Fibroblast of the conjunctiva (primary cell): Measurements from ENCODE around the gene TMEM150C.
"Not testable (repeated sequence)": the region's sequence is repeated elsewhere in the genome, so short reads cannot be mapped to it uniquely, and the experiment has no call there.

Source experiments
- DNase-seq: peaks from one replicate; pipeline ENCODE4 v3.0.0-alpha.2; 2010; ENCODE audit warnings: low read depth

TMEM150C gene

GRCh38 chr4:82515705-82516104 is 46.1 kb downstream of the TMEM150C start:
- peak; percentile 78 for DNase-seq

DNA sequence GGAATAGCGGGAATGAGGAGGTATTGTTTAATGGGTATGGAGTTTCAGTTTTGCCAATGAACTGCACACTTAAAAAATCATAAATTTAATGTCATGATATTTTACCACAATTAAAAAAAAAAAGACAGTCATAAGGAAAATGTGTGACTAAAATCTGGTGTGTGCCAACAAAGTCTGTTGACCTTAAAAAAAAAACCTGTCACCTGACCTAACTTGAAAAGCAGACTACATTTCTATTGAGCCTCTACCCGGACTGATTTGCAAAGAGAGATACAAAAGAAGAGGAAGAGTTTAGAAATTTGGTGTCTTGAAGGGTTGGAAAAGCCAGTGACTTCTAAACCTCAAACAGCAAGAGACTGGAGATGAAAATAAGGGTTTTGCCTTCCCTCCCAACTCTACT is 48.4 kb downstream of the TMEM150C start:
- DNase-seq = no peak

DNA sequence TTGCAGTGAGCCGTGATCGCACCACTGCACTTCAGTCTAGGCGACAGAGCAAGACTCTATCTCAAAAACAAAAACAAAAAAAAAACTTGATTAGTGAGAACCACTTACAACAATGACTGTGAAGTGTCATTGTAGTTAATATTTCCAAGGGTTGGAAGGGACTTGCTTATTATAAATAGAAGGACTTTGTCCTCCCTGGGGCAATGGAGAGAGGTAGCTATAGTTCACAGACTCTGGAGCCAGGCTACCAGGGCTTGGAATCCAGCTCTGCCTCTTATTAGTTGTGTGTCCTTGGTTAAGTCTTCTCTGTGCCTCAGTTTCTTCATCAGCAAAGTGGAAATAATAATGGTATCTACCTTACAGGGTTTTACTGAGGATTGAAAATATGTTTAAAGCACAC is 51.6 kb downstream of the TMEM150C start:
- DNase-seq = no peak

GRCh38 chr4:82508806-82509428 is 52.9 kb downstream of the TMEM150C start:
- no peak for DNase-seq

GRCh38 chr4:82508011-82508410 is 53.8 kb downstream of the TMEM150C start:
- no peak for DNase-seq

DNA sequence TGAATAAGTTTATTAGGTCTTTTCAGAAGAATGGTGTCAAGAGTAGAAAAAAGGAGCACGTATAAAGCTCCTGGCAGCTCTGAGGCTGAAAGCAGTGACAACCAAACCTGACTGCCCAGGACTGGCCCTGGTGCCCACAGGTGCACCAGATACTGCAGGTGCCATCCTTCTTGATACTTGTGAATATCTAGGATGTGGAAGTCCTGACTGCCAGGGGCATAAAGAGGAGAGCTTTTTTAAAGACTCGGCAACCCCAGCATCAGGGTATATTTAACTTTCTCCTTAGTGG is 60.7 kb downstream of the TMEM150C start:
- no peak for DNase-seq

GRCh38 chr4:82500435-82501153 is 61.2 kb downstream of the TMEM150C start:
- no peak for DNase-seq

DNA sequence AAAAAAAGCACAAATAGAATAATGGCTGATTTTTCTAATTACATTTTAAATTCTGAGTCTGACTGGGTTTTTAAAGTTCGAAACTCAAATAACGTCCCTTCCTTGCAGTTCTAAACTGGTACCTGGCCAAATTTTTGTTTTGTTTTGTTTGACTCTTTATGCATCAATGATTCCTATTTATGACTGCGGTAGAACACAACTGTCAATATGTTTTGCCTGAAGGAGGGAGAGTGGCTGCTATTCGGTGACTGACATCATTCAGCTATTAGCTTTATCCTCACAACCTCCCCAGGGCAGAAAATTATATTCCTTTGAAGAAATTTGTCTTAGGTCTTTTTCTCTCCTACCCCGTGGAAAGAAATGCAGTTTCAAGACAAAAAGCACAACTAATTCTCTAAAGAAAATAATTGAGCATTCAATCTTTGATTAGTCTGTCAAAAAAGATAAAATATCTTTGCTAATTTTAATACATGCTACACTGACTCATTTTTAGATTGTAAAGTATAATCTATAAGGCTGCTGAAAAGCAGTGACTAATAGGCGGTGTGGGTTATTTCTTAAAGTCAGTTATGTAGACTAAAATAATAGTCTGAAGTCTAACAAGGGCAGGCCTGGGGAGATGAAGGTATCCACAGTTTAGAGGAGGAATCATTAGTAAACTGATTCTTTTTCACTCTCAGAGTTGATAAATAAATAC is 61.9 kb downstream of the TMEM150C start:
- DNase-seq = no peak

DNA sequence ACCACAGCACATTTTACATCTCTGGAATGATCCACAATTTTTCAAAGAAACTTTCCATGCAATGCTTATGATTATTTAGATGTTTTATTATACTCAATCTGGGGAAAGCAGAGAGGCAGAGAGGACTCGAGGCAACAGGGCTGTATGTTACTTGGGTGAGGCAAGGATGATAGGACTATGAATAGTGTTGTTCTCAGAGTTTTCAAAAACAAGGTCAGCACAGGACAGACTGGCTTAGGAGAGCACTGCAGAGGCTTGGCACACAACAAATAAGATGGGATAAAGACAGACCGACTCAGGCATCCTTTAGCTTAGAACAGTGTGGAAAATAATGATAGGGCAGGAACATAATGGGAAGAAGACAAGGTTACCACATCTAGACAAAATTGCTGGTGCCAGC is 65.4 kb downstream of the TMEM150C start:
- no peak for DNase-seq

- DNase-seq = no peak
These were observed 66.1 kb downstream of the TMEM150C start for GRCh38 chr4:82495666-82496065.

- DNase-seq = no peak
These were observed 67.9 kb downstream of the TMEM150C start for GRCh38 chr4:82493721-82494425.

DNA sequence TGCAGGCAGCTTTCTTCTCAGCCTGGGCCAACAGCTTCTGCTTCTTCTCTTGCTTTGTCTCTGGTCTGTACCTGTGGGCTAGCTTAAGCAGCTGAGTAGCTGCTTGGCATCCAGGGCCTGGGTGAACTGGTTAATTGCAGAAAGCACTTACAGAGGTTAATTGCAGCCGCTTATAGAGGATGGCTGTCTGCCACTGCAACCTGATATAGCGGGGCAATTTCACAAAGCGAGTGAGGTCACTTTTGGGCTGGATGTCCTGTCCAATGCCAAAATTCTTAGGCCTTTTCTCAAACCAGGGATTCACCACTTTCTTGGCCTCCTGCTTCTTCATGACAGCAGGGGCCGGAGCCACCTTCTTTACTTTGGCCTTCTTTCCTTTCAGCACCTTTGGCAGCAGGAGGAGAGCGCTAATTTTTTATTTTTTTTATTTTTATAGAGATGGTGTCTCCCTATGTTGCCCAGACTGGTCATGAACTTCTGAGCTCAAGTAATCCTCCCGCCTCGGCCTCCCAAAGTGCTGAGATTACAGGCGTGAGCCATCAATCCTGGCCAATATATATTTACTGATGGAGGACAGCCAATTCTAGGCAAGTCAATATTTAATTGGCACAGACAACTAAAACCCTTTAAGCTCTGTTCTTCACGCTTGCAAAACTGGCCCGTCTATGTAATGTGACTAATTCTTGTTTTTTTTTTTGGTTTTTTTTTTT is 70.4 kb downstream of the TMEM150C start:
- no peak for DNase-seq

DNA sequence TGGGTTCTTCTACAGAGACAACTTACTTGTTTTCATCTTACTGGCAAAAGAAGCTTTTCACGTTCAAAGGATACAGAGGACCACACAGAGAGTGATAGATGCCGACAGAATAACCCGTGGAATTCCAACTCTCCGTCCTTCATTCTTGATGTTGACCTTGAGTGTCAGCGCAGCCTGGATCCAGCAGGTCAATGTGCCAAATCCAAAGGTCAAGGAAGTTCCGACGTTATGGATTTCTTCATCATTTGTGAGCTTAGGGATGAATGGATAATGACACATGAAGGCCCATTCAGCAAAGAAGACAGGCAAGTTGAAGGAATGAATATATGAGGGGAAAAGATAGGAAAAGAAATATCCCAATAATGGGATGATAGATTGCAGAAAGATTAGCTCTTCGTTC is 71.8 kb downstream of the TMEM150C start:
- DNase-seq = no peak

GRCh38 chr4:82489076-82489475 is 72.7 kb downstream of the TMEM150C start:
- DNase-seq = no peak

- DNase-seq = no peak
These were observed 76.6 kb downstream of the TMEM150C start for GRCh38 chr4:82484996-82485783.

DNA sequence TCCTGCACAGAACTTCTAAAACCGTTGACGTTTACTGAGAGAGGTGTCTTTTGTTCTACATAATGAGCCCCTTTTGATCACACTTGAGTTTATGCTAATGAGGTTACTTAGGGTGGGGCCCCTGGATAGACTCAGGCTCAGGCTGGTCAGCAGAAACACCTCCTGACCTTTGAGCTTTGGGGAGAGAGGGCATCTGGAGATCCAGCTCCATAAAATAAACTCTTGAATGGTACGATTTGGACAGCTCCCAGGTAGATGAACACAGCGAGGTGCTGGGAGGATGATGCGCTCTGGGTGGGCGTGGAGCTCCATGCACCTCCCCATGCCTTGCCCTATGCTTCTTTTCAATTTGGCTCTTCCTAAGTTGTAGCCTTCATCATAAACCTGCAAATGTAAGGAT is 79.4 kb downstream of the TMEM150C start:
- DNase-seq = no peak

DNA sequence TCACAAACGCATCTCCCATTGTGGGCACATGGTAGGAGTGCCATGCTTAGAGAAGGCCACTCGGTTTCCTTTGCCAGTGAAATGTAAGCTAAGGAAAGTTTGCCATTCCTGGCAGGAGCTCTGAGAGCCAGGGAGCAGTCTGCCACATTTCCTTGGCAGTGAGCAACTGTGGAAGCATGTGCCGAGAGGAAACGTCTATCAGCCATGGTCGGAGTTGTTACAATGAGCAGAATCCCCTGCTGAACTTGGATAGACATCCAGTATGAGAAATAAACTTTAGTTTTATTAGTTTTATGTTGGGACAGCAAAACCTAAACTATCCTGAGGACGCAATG is 80.3 kb downstream of the TMEM150C start:
- DNase-seq = no peak

DNA sequence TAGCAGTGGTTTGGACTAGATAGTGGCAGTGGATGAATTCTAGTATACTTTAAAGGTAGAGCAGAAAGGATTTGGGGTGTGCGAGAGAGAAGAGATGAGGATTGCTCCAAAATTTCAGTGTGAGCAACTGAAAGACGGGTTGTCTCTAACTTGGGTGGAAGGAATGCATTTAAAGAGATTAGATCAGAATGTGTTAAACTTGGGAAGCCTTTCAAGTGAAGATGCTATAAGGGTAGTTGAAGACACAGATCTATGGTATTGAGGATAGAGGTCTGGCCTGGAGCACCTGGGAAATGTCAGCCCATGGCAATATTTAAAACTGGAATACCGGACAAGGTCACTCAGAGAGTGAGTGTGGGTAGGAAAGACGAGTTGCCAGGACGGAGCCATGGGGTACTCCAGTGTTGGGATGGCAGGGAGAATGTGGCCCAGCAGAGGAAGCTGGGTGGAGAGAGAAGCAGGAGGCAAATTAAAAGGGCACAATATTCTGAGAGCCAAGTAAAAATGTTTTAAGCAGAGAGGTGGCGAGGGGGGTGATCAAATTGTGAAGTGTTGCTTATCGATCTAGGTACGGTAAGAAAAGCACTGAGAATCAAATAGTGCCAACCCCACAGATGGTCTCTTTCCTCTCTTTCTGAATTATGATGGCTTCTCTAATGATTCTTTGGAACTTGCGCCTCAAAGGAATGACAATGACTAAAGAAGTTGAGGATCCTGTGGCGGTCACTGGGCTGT is 80.8 kb downstream of the TMEM150C start:
- no peak for DNase-seq

DNA sequence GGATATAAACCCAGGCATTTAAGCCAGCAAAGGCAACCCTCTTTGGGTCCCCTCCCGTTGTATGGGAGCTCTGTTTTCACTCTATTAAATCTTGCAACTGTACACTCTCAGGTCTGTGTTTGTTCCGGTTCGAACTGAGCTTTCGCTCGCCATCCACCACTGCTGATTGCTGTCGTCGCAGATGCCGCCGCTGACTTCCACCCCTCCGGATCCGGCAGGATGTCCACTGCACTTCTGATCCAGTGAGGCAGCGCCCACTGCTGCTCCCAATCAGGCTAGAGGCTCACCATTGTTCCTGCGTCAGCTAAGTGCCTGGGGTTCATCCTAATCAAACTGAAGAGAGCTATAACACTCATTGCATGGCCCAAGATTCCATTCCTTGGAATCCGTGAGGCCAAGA is 82.2 kb downstream of the TMEM150C start:
- DNase-seq = no peak

DNA sequence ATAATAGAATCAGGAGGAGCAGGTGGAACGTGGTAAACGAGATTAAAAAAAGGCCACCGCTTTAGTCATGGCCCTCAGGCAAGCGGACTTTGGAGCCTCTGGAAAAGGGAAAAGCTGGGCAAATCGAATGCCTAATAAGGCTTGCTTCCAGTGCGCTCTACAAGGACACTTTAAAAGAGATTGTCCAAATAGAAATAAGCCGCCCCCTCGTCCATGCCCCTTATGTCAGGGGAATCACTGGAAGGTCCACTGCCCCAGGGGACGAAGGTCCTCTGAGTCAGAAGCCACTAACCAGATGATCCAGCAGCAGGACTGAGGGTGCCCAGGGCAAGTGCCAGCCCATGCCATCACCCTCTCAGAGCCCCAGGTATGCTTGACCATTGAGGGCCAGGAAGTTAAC is 84.3 kb downstream of the TMEM150C start:
- not testable (repeated sequence) for DNase-seq

GRCh38 chr4:82475931-82476330 is 85.9 kb downstream of the TMEM150C start:
- not testable (repeated sequence) for DNase-seq
